ENCODE results near the gene ATP6V0E1. TPM values are rescaled to one million over a fixed set of nuclear protein-coding genes. Genes with fewer than 3 reads are reported as not detected.
"Not testable (repeated sequence)": the region's sequence is repeated elsewhere in the genome, so short reads cannot be mapped to it uniquely, and the experiment has no call there.

The ATP6V0E1 gene
- polyA plus RNA-seq, 1 donor, result 205 TPM

- DNase-seq, result no peak
These were observed 91.7 kb downstream of the ATP6V0E1 start for GRCh38 chr5:173075137-173075843.

GRCh38 chr5:173075970-173076369, 92.4 kb downstream of the ATP6V0E1 start:
- DNase-seq, result no peak

DNA sequence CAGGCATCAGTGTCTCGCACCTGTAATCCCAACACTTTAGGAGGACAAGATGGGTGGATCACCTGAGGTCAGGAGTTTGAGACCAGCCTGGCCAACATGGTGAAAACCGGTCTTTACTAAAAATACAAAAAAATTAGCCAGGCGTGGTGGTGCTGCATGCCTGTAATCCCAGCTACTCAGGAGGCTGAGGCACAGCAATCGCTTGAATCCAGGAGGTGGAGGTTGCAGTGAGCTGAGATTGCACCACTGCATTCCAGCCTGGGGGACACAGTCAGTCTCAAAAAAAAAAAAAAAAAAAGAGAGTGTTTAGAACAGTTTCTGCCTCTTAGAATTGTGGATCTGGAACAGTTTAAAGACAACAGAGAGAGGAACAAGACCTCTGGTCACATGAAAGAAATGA, 92.9 kb downstream of the ATP6V0E1 start:
- not testable (repeated sequence) for DNase-seq

DNA sequence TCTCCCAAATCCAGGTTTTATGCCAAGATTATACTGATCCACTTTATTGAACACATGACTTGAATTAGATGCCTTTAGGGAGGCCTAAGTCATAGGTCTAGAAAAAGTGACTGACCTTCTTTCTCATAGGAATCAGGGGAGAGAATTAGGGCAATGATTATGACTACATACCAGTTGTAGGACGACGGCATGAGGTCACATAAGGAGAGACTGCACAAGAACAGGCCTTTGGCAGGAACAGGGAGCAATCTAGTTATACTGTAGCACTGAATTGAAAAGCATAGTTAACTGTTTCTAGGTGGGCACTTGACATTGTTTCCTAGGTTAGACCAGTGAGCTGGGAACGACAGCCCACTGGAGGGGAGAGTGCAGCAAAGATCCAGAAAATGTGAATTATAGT, 95.3 kb downstream of the ATP6V0E1 start:
- no peak for DNase-seq

Other genes with a start within 250 kb of the ATP6V0E1 start
- 59.3 TPM for gene DUSP1, start 212.6 kb upstream of the ATP6V0E1 start, polyA plus RNA-seq (ENCODE audit: insufficient read length)
- gene ERGIC1, start 149.5 kb upstream of the ATP6V0E1 start, polyA plus RNA-seq (ENCODE audit: insufficient read length), result 122 TPM
- 56.8 TPM for gene RPL26L1, start 24.3 kb upstream of the ATP6V0E1 start, polyA plus RNA-seq (ENCODE audit: insufficient read length)
- 21.8 TPM for gene CREBRF, start 72.6 kb downstream of the ATP6V0E1 start, polyA plus RNA-seq (ENCODE audit: insufficient read length)
- gene BNIP1, start 160.8 kb downstream of the ATP6V0E1 start, polyA plus RNA-seq (ENCODE audit: insufficient read length), result 14.2 TPM

All from left kidney (tissue), 2 donors.